Activated T-cell treated with anti-CD3 and anti-CD28 coated beads for 1 hour (primary cell): ENCODE results near the gene VWA5B1.

Source experiments
- DNase-seq: peaks from one replicate; pipeline ENCODE4 v3.0.0-alpha.2; 2020; ENCODE audit warnings: low read depth

Gene VWA5B1

DNA sequence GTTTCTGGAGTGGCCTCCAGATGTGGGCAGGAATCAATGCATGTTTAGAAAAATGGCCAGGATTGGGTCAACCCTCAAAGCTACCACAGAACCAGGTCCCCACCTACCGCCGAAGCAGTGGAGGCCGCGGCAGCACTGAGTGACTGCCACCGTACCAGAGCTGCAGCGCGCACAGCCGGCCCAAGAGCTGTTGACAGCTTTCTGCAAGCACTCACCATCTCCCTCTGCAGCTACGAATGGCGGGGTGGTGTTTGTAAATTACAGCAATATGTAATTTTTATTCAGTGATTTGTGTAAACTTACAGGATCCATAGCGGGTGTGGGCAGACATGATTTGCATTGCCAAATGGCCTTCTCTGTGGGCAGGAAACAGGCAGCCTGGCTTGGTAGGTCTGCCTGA lies 98.9 kb downstream of the VWA5B1 start:
- no peak for DNase-seq

DNA sequence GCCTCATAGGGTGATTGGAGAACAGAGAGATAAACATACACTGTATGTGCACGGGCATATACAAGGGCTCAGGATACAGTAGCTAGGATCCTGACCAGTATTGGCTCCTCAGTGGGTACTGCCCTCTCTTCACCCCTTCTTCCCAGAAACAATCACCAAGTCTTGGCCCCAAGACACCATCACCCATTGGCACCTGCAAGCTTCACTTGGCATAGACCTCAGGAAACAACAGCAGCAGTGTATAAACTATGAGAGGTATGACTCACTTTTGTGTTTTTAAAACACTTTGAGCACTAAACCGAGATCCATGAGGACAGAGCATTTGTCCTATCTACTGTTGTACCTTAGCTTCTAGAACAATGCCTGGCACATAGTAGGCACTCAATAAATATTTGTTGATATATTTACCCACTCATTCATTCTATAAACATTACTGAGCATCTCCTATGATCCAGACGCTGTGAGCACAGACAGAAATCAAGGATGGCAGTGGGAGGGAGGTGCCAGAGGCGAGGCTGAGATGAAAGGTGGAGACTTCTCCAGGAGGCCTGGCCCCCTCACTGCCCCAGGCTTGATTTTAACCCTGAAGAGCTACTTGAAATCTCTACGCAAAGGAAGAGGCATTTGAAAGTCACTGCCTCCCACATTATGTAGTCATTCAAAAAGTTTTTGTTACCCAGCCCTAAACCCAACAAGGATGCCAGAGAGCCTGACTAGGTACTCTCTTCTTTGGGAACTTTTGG lies 100.1 kb downstream of the VWA5B1 start:
- DNase-seq: no peak

DNA sequence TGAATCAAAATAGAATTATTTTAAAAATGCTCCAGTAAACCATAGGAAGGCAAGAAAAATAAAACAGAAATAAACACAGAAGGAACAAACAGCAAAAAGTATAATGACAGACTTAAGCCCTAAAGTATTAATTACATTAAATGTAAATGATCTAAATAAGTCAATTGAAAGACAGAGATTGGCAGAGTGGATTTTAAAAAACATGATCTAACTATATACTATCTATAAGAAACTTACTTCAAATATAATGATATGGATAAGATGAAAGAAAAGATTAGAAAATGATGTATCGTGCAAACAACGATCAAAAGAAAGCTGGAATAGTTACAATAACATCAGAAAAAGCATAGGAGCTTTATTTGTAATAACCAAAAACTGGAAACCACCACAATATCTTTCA lies 104.6 kb downstream of the VWA5B1 start:
- no peak for DNase-seq

DNA sequence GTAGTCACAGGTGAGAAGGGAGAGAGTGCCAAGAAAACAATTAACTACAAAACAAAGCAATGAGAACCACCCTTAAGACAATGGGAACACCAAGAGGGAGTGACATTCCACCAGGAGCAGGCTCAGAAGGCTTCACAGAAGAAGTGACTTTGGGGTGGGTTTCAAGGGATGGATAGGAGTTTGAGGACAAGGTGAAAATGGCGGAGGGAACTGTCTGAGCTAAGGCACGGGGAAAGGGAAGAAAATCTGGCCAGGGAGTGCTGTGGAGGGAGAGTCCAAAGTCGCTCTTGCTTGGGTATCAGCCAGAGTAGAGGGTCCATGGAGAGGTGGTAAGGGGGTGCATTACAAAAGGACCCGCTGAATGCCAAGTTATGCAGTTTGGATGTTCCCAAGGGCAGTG lies 108.1 kb downstream of the VWA5B1 start:
- DNase-seq: no peak

GRCh38 chr1:20399196-20399595 lies 108.5 kb downstream of the VWA5B1 start:
- no peak for DNase-seq

GRCh38 chr1:20399606-20400180 lies 109.0 kb downstream of the VWA5B1 start:
- DNase-seq: no peak

DNA sequence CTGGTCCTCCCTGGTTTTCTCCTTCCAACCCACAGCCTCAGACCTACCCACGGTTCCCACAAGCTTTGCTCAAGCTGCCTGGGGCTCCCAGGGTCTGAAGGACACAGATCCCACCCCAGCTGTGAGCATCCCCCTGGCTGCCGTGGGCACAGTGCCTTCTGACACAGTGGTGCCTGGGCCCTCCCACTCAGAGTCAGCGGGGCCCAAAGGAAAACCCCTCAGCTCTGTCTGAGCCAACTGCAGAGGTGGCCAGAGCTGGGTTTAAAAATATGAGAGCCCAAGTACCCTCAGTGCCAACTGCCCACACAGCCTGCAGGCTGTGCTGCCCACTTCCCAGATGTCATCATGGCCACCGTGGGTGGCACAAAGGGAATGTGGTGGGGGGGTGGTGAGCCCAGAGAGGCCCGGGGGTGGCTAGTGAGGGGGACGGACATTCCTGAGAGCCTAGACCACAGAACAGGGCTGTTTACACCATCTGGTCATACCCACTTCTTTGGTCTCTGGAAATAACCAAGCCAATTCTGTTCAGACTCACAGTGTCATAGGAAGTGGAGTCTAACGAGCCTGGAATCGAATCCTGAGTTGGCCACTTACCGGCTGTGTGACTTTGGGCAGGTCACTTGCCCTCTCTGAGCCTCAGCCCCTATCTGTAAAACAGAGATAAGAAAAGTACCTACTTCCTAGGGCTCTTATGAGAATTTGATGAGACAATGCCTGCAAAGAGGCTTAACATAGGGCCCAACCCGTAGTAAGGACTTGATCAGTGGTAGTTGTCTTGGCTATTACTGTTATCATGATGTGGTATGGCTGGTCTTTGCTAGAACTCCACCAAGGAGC lies 109.9 kb downstream of the VWA5B1 start:
- no peak for DNase-seq

DNA sequence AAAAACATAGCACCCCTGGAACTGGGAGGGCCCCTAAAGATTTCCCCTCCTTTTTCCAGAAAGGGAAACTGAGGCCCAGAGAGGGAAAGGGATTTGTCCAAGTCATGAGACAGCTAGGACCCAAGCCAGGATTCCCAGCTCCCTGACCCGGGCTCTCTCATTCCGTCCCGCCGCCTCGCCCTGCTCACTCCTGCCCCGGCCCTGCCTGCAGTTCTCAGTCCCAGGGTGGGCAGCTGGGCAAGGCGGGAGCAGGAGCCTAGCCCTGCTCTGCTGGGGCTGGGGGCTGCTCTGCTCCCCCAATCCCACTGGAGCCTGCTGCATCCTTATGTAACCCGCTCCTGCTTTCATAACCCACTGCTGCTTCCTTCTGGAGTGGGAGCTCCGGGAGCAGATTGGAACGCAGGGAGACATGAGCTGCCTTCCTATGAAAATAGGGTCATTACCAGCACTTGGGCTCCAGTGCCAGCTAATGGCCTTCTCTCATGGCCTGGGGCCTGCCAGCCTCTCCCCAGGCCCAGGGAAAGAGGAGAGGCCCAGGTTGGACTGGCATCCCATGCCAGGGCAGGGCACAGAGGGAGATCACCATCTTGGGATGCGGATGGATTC lies 110.8 kb downstream of the VWA5B1 start:
- DNase-seq: no peak

DNA sequence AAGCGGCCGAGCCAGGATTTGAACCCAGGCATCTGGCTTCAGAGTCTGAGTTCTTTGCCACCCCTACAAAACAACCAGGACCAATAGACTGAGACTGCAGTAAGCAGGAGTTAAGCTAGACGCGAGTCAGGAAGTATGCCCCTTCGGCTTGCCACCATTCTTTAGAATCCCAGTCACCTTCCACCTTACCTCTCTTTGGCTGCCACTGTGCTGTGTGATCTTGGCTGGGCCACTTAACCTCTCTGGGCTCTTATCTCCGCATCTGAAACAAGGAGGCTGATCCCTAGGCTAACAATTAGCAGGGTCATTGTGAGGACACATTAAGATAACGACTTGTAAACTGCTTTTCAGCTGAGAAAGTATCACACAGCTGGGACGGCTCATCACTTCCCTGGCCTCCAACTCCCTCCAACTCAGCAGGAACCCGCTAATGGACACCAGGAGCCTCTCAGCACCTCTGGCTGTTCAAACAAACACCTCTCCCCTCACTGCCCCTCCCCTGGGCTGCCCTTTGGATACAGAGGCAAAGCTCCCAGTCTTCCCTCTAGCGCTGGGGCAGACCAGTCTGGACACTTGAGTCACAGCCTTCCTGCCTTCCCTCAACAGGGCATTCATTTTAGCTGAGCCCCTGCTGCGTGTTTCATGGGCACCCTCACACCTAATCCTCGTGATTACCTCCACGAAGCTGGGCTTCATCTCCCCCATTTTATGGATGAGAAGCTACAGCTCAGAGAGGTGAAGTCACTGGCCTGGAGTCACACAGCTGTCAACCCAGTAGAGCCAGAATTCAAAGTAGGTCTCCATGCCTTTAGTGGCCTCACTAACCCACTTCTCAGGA lies 112.1 kb downstream of the VWA5B1 start:
- DNase-seq: no peak

DNA sequence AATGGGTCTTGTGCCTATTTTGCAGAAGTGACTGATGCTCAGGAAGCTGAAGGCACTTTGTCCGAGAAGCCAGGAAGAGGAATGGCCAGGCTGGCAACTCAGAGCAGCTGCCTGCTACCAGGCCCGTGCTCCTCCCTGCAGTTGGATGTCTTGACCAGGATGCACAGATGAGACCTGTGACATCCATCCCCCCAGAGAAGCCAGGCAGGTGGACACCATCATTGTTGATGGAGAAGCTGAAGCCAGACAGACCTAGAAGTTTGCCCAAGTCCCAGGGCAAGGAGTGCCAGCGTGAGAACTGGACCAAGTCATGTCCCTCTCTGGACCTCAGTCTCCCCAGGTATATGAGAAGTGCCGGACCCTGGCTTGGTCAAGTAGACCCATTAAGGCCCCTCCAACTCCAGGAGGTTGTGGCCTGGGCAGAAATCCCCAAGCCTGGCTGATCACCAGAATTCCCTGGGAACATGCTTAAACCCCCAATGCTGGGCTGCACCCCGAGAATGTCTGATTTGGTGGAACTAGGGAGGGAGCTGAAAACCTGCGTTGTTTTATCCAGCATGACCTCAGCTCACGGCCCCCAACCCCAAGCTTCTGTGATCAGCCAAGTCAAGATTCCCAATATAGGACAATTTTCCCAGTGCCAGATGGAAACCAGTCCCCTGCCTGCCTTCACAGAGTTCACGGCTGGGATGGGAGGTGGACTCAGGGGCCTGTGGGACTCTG lies 112.9 kb downstream of the VWA5B1 start:
- no peak for DNase-seq

DNA sequence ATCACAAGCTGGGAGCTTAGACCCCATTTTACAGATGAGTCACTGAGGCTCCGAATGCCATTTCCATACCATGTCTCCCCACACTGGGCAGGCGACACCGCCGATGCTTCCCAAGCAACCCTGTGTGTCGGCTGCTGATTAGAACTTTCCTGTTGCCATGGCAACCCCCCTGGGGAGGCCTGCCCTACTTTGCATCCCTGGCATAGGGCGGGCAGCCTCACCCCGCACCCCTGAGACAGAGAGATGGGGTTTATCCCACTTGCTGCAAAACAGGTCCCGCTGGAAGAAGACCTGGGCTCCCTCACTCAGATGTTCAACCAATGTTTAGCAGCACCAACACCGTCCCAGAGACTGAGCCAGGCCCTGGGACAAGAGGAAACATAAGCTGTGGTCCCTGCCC lies 113.8 kb downstream of the VWA5B1 start:
- no peak for DNase-seq
